ENCODE measurements around the gene FBXO41.

FBXO41 gene

DNA sequence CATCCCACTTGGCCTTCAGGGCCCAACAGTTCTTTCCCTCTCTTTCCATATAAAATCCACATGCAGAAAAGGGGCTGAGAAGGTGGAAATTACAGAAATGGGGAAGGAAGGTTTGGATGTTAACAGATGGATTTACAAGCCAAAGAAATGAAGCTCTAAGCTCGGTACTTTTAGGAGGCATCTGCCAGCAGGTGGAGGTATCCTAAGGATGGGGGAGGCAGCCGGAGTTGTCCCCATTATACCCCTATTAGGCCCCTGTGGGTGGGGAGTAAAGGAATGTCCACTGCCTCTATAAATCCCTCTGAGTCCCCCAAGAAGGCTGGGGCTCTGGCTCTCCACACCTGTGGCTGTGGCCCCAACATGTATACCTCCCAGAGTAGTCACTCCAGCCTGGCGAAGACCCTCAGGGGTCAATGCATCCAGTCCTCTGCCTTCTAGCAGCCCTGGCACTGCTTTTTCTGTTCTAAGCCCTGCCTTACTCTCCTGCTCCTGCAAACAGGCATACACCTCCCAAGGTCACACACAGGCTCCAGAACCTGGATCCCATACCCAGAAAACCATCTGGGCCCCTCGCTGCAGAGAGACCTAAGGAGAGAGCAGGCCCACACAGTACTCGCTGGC is 1.2 kb downstream of the FBXO41 start:
- ATAC-seq: no peak
- no peak for TF ChIP-seq ZC3H10 (CRISPR knock-in tag; IDR thresholded peaks at IDR 0.05)
- TF ChIP-seq CSDC2 (CRISPR knock-in tag; IDR thresholded peaks at IDR 0.05): no peak
- no peak for TF ChIP-seq PATZ1 (CRISPR knock-in tag; IDR thresholded peaks at IDR 0.05; ENCODE audit: borderline replicate concordance)
- no peak for TF ChIP-seq BACH2 (CRISPR knock-in tag; IDR thresholded peaks at IDR 0.05; ENCODE audit: borderline replicate concordance)
- no peak for TF ChIP-seq ZFP30 (CRISPR knock-in tag; IDR thresholded peaks at IDR 0.05)
- TF ChIP-seq ZNF8 (CRISPR knock-in tag; IDR thresholded peaks at IDR 0.05): no peak
- no peak for TF ChIP-seq ZFP3 (CRISPR knock-in tag; IDR thresholded peaks at IDR 0.05)
- no peak for TF ChIP-seq SNAI2 (CRISPR knock-in tag; IDR thresholded peaks at IDR 0.05)
- TF ChIP-seq GLIS3 (CRISPR knock-in tag; IDR thresholded peaks at IDR 0.05): no peak
- TF ChIP-seq, protein P1, sequence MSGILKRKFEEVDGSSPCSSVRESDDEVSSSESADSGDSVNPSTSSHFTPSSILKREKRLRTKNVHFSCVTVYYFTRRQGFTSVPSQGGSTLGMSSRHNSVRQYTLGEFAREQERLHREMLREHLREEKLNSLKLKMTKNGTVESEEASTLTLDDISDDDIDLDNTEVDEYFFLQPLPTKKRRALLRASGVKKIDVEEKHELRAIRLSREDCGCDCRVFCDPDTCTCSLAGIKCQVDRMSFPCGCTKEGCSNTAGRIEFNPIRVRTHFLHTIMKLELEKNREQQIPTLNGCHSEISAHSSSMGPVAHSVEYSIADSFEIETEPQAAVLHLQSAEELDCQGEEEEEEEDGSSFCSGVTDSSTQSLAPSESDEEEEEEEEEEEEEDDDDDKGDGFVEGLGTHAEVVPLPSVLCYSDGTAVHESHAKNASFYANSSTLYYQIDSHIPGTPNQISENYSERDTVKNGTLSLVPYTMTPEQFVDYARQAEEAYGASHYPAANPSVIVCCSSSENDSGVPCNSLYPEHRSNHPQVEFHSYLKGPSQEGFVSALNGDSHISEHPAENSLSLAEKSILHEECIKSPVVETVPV (CRISPR knock-in tag; IDR thresholded peaks at IDR 0.05): no peak

DNA sequence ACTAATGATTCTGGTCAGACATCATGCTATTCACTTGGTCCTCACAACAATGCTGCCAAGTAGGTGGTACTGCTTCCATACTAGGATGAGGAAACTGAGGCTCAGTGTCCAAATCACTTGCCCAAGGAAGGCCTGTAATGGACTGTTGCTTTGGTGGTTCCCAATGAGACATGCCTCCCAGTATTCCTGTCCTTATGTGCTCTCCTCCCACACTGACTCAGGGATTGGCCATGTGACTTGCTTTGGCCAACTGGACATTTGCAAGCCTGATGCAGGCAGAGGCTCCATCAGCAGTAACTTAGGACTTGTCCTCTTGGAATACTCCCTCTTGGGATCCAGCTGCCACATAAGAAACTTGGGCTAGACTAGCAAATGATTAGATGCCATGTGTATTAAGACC is 3.0 kb downstream of the FBXO41 start:
- ATAC-seq: no peak
- no peak for TF ChIP-seq ISL1 (CRISPR knock-in tag; IDR thresholded peaks at IDR 0.05)
- TF ChIP-seq CSDC2 (CRISPR knock-in tag; IDR thresholded peaks at IDR 0.05): no peak
- no peak for TF ChIP-seq POU6F1 (CRISPR knock-in tag; IDR thresholded peaks at IDR 0.05; ENCODE audit: borderline replicate concordance, low read depth)
- TF ChIP-seq TOX (CRISPR knock-in tag; IDR thresholded peaks at IDR 0.05; ENCODE audit: borderline replicate concordance): no peak
- no peak for TF ChIP-seq TCF4 (CRISPR knock-in tag; IDR thresholded peaks at IDR 0.05; ENCODE audit: borderline replicate concordance)
- no peak for TF ChIP-seq ZNF70 (CRISPR knock-in tag; IDR thresholded peaks at IDR 0.05)
- no peak for TF ChIP-seq ESRRG (CRISPR knock-in tag; IDR thresholded peaks at IDR 0.05)
- TF ChIP-seq ZC3H10 (CRISPR knock-in tag; IDR thresholded peaks at IDR 0.05): no peak
- no peak for TF ChIP-seq BACH2 (CRISPR knock-in tag; IDR thresholded peaks at IDR 0.05; ENCODE audit: borderline replicate concordance)
- TF ChIP-seq RARB (CRISPR knock-in tag; IDR thresholded peaks at IDR 0.05): no peak
- TF ChIP-seq TSHZ2 (CRISPR knock-in tag; IDR thresholded peaks at IDR 0.05): no peak

DNA sequence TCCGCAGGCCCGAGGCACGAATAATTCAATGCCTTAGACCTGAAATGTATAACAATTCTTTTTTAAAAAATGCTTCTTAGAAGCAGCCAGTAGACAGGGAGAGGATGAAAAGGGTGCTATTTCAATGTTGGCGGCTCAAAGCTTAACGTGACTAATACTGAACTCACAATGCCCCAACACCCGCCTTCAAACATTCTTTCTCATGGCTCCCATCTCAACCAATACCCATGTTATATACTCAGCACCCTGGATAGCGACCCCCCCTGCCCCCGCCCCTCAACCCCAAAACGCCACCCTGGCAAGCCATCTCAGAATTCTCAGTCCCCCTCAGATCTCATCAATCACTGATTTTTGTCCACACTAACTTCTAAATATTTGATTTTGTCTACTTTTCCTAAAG is 4.4 kb downstream of the FBXO41 start:
- ATAC-seq: no peak
- TF ChIP-seq CSDC2 (CRISPR knock-in tag; IDR thresholded peaks at IDR 0.05): no peak
- no peak for TF ChIP-seq GLIS3 (CRISPR knock-in tag; IDR thresholded peaks at IDR 0.05)
- TF ChIP-seq ZFP30 (CRISPR knock-in tag; IDR thresholded peaks at IDR 0.05): no peak
- TF ChIP-seq RARB (CRISPR knock-in tag; IDR thresholded peaks at IDR 0.05): no peak
- TF ChIP-seq PPARA (CRISPR knock-in tag; IDR thresholded peaks at IDR 0.05; ENCODE audit: borderline replicate concordance): no peak
- no peak for TF ChIP-seq ZNF8 (CRISPR knock-in tag; IDR thresholded peaks at IDR 0.05)

DNA sequence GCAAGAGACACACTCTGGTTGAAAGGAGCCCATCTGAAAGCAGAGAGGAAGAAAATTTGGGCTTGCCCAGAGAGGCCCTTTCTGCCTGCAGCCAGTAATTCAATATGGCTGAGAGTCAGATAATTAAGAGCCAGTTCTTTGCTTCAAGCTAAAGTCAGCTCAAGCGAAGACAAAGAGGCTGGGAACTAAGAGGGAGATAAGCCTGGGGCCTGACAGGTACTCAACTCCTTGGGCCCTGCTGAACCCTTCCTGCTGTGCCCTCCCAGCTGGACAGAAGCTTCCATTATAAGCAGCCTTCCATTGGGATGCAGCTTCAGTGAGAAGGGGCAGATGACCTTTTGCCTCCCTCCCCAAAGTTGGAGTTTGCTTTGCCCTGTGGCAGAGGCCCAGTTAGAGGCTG is 12.0 kb downstream of the FBXO41 start:
- no peak for ATAC-seq
- TF ChIP-seq PPARA (CRISPR knock-in tag; IDR thresholded peaks at IDR 0.05; ENCODE audit: borderline replicate concordance): no peak
- TF ChIP-seq TSHZ2 (CRISPR knock-in tag; IDR thresholded peaks at IDR 0.05): no peak
- no peak for TF ChIP-seq ESRRG (CRISPR knock-in tag; IDR thresholded peaks at IDR 0.05)
- TF ChIP-seq POU6F1 (CRISPR knock-in tag; IDR thresholded peaks at IDR 0.05; ENCODE audit: borderline replicate concordance, low read depth): no peak
- no peak for TF ChIP-seq TCF4 (CRISPR knock-in tag; IDR thresholded peaks at IDR 0.05; ENCODE audit: borderline replicate concordance)
- no peak for TF ChIP-seq RARB (CRISPR knock-in tag; IDR thresholded peaks at IDR 0.05)
- TF ChIP-seq ZNF565 (CRISPR knock-in tag; conservative IDR thresholded peaks at IDR 0.05; ENCODE audit: low read depth): no peak
- TF ChIP-seq, protein P1 (CRISPR knock-in tag; IDR thresholded peaks at IDR 0.05): no peak
- TF ChIP-seq ISL1 (CRISPR knock-in tag; IDR thresholded peaks at IDR 0.05): no peak
